ENCODE data around the gene TSPYL4. TPM values are rescaled to one million over a fixed set of nuclear protein-coding genes. Genes with fewer than 3 reads are reported as not detected.

The TSPYL4 gene
- total RNA-seq, 2 donors from 2014 or later: 27.1 to 27.2 TPM

DNA sequence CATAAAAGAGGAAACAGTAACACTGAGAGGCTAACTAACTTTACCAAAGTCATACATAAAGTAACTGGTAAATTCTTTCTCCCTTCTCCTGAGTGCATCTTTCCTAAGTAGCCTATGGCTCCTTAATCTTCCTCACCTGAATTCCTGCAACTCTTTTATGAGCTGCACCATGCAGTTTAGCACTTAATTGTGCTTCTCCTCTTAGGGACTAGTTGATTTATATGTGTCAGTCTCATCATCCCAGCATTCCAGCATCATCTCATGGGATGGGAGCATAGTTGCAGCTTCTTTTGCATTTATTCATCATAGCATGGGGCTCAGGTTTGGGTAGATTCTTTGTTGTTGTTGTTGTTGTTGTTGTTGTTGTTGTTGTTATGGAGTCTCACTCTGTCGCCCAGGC lies 29.3 kb upstream of the TSPYL4 start:
- Histone ChIP-seq H3K4me1 (ENCODE audit: control insufficient read depth, insufficient read depth, low read length) (no peaks in the 10 kb centered on the region), H3K9me3 (ENCODE audit: control insufficient read depth, low read length) (no peaks in the 10 kb centered on the region), H3K9ac (ENCODE audit: extremely low read depth, low read length, poor library complexity, severe bottlenecking) (no peak overlapping the region), H3K27me3 (ENCODE audit: control insufficient read depth, insufficient read depth, low read length, poor library complexity, severe bottlenecking) (no peaks in the 10 kb centered on the region), H3K27ac (ENCODE audit: low read depth, low read length) (no peak overlapping the region), H3K4me3 (ENCODE audit: low read length) (no peak overlapping the region), H3K36me3 (ENCODE audit: control insufficient read depth, insufficient read depth, low read length) (peaks cover 3% of the 10 kb centered on the region)
- Mint-ChIP-seq H3K36me3 (ENCODE audit: low read depth) (peaks cover 6% of the 10 kb centered on the region), H3K9me3 (peaks cover 5% of the 10 kb centered on the region), H3K27ac (peak overlapping the region; percentile 56), H3K4me1 (peaks cover 12% of the 10 kb centered on the region), H3K4me3 (no peak overlapping the region), H3K27me3 (ENCODE audit: insufficient read depth) (no peaks in the 10 kb centered on the region)
- DNase-seq: no peak
- 50% methylated on average over 1 of the region's 1 CpG; no CpG with 5 or more reads in 1 of the 2 experiments for WGBS, 2 experiments (ENCODE audit: insufficient coverage in 1 of 2, insufficient read length in 1 of 2)
- TF ChIP-seq, protein P1, sequence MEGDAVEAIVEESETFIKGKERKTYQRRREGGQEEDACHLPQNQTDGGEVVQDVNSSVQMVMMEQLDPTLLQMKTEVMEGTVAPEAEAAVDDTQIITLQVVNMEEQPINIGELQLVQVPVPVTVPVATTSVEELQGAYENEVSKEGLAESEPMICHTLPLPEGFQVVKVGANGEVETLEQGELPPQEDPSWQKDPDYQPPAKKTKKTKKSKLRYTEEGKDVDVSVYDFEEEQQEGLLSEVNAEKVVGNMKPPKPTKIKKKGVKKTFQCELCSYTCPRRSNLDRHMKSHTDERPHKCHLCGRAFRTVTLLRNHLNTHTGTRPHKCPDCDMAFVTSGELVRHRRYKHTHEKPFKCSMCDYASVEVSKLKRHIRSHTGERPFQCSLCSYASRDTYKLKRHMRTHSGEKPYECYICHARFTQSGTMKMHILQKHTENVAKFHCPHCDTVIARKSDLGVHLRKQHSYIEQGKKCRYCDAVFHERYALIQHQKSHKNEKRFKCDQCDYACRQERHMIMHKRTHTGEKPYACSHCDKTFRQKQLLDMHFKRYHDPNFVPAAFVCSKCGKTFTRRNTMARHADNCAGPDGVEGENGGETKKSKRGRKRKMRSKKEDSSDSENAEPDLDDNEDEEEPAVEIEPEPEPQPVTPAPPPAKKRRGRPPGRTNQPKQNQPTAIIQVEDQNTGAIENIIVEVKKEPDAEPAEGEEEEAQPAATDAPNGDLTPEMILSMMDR (conservative IDR thresholded peaks at IDR 0.05): no peak

GRCh38 chr6:116282698-116283097 lies 28.8 kb upstream of the TSPYL4 start:
- Histone ChIP-seq H3K27ac (ENCODE audit: low read depth, low read length) (no peak overlapping the region), H3K27me3 (ENCODE audit: control insufficient read depth, insufficient read depth, low read length, poor library complexity, severe bottlenecking) (no peaks in the 10 kb centered on the region), H3K9ac (ENCODE audit: extremely low read depth, low read length, poor library complexity, severe bottlenecking) (no peak overlapping the region), H3K4me3 (ENCODE audit: low read length) (no peak overlapping the region), H3K4me1 (ENCODE audit: control insufficient read depth, insufficient read depth, low read length) (no peaks in the 10 kb centered on the region), H3K36me3 (ENCODE audit: control insufficient read depth, insufficient read depth, low read length) (peaks cover 8% of the 10 kb centered on the region), H3K9me3 (ENCODE audit: control insufficient read depth, low read length) (no peaks in the 10 kb centered on the region)
- DNase-seq: no peak
- 57 to 77% methylated on average over 1 to 2 of the region's 2 CpGs for whole genome bisulfite sequencing, 2 experiments (ENCODE audit: insufficient coverage in 1 of 2, insufficient read length in 1 of 2)
- Mint-ChIP-seq H3K4me3 (no peak overlapping the region), H3K36me3 (ENCODE audit: low read depth) (peaks cover 10% of the 10 kb centered on the region), H3K27me3 (ENCODE audit: insufficient read depth) (no peaks in the 10 kb centered on the region), H3K4me1 (peaks cover 17% of the 10 kb centered on the region), H3K27ac (no peak overlapping the region), H3K9me3 (peaks cover 5% of the 10 kb centered on the region)
- TF ChIP-seq, protein P1 (conservative IDR thresholded peaks at IDR 0.05): no peak

- peaks cover 17% of the 10 kb centered on the region for H3K36me3 ChIP-seq (ENCODE audit: control insufficient read depth, insufficient read depth, low read length)
- H3K27me3 Mint-ChIP-seq (ENCODE audit: insufficient read depth): no peaks in the 10 kb centered on the region
- peak overlapping the region; percentile 92 for H3K4me3 ChIP-seq (ENCODE audit: low read length)
- peaks cover 5% of the 10 kb centered on the region for H3K9me3 Mint-ChIP-seq
- H3K9ac ChIP-seq (ENCODE audit: extremely low read depth, low read length, poor library complexity, severe bottlenecking): peak overlapping the region; percentile 94
- DNase-seq: no peak
- 90 to 100% methylated on average over 4 to 5 of the region's 5 CpGs for WGBS, 2 experiments (ENCODE audit: insufficient coverage in 1 of 2, insufficient read length in 1 of 2)
- H3K4me1 Mint-ChIP-seq: peaks cover 31% of the 10 kb centered on the region
- H3K27me3 ChIP-seq (ENCODE audit: control insufficient read depth, insufficient read depth, low read length, poor library complexity, severe bottlenecking): no peaks in the 10 kb centered on the region
- TF ChIP-seq, protein P1 (conservative IDR thresholded peaks at IDR 0.05): no peak
- H3K9me3 ChIP-seq (ENCODE audit: control insufficient read depth, low read length): no peaks in the 10 kb centered on the region
- peak overlapping the region; percentile 100 for H3K27ac Mint-ChIP-seq
- peak overlapping the region; percentile 82 for H3K4me3 Mint-ChIP-seq
- H3K27ac ChIP-seq (ENCODE audit: low read depth, low read length): no peak overlapping the region
- H3K4me1 ChIP-seq (ENCODE audit: control insufficient read depth, insufficient read depth, low read length): no peaks in the 10 kb centered on the region
- H3K36me3 Mint-ChIP-seq (ENCODE audit: low read depth): peaks cover 17% of the 10 kb centered on the region
Measured at GRCh38 chr6:116280933-116281316, 27.1 kb upstream of the TSPYL4 start.
